ENCODE data around the gene CALHM3. TPM values are rescaled to one million over a fixed set of nuclear protein-coding genes. Genes with fewer than 3 reads are reported as not detected.

Gene CALHM3
- total RNA-seq, 1 donor from 2014 or later, result not detected

DNA sequence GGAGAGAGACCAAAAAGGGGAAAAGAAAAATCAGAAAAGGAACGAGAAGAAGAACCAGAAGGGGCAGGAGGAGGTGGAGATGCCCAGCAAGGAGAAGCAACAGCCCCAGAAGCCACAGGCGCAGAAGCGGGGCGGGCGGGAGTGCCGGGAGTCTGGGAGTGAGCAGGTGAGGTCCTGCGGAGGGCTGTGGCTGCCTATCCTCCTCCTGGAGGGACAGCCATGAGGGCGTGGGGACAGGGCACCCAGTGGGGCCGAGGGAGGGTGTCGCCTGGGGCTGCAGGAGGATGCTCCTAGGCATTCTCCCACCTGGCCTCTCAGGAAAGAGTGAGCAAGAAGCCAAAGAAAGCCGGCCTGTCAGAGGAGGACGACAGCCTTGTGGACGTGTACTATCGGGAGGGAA, 38.6 kb downstream of the CALHM3 start:
- ATAC-seq (ENCODE audit: poor library complexity) (no peak), DNase-seq (no peak)
- intact Hi-C loops (cut with DNase I), result no loop called here

DNA sequence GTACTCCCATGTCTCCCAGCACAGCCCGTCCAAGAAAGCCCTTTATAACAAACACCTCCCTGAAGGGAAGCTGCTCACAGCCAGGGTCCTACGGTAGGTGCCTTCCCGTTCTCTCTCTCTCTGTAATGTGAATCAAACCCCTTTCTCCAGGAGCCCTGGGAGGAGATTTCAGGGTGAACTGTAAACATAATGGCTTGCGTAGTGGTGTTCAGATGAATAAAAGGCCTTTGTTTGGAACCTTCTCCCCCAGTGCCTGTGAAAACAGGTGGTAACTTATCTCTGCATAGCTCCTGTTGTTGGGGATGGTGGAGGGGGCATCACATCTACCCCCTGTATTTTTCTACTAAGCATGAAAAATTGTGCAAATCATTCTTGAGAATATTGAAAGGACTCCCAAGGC, 39.3 kb downstream of the CALHM3 start:
- no peak for DNase-seq
- ATAC-seq (ENCODE audit: poor library complexity), result no peak
- intact Hi-C loops (cut with DNase I), result no loop called here

DNA sequence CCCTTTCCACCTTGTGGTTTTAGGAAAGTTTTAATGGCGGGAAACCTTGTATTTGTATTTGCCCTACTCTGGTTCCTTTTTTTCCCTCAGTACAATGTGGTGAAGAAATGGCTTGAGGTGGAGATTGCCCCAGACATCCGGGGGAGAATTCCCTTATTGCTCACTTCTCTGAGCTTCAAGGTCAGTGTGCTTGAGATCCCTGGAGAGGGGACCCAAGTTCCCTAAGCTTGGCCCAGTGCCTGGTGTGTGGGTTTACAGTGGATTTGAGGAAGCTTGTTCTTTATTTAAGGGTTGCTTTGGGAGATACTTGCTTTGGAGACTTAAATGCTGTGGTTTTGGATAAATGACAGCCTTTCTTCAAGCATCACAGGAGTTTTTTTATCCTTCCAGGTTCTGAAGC, 45.2 kb downstream of the CALHM3 start:
- DNase-seq, result peak; percentile 71
- intact Hi-C loops (cut with DNase I), result no loop called here
- peak; percentile 39 for ATAC-seq (ENCODE audit: poor library complexity)

DNA sequence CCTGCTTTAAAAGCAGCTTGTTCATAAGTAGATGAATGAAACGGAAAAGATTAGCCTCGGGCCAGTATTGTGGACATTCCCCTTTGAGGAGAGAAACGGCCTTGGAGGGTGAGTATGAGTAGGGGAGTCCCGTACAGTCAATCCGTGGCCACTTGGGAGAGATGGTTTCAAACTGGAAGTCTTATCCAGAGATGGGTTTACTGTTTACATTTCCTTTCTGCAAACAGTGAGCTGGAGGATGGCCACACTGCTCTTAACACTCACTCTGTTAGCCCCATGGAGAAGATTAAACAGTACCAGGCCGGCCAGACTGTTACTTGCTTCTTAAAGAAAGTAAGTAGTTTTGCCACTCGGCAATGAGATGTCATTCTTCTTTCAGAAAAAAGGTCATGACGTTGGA, 47.1 kb downstream of the CALHM3 start:
- intact Hi-C loops (cut with DNase I), result no loop called here
- DNase-seq, result no peak
- ATAC-seq (ENCODE audit: poor library complexity), result no peak

DNA sequence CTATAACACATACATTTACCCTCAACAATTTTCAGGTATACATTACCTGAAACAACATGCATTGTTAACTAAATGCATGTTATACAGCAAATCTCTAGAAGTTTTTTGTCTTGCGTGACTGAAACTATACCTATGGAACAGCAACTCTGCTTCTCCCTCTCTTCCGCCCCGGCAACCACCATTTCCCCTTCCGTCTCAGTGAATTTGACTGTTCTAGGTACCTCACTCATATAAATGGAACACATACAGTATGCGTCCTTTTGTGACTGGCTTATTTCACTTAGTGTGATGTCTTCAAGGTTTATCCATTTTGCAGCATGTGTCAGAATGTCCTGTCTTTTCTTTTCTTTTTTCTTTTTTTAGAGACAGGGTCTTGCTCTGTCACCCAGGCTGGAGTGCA, 49.4 kb downstream of the CALHM3 start:
- intact Hi-C loops (cut with DNase I), result no loop called here
- DNase-seq (no peak), ATAC-seq (ENCODE audit: poor library complexity) (no peak)

DNA sequence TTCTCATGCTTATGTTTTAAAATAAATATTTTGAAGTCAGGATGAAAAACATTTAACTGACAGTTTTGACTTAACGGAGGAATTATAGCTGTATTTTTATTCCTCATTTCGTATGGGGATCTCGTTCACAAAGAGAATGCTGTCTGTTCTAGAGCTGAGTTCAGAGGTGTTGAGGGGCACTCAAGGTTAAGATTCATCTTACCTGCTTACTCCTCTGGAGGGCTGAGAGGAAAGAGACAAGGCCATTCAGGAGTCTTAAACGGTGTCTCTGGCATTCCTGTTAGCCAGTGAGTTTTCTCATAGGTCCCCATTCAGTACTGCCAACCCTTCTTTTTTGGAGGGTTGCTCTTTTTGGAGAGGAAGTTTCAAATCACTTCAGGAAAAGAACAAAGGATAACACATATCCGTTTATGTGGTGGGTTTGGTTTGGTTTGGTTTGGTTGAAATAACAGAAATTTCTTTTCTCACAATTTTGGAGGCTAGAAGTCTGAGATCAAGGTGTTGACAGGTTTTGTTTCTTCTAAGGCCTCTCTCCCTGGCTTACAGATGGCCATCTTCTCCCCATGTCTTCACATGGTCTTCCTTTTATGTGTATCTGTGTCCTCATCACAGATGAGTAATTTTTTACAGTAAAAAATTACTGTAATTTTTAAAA, 49.9 kb downstream of the CALHM3 start:
- no peak for DNase-seq
- no peak for ATAC-seq (ENCODE audit: poor library complexity)
- intact Hi-C loops (cut with DNase I), result no loop called here

DNA sequence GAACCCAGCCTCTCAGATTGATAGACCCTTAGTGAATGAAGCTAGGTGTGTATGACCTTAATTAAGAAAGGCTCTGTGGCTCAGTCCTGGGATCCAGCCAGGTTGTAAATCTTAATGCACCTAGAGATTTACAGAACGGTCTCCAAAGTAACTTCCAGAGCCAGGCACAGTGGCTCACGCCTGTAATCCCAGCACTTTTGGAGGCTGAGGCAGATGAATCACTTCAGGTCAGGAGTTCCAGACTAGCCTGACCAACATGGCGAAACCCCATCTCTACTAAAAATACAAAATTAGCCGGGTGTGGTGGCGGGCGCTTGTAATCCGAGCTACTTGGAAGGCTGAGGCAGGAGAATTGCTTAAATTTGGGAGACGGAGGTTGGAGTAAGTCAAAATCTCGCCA, 51.2 kb downstream of the CALHM3 start:
- DNase-seq, result no peak
- intact Hi-C loops (cut with DNase I), result no loop called here
- no peak for ATAC-seq (ENCODE audit: poor library complexity)

DNA sequence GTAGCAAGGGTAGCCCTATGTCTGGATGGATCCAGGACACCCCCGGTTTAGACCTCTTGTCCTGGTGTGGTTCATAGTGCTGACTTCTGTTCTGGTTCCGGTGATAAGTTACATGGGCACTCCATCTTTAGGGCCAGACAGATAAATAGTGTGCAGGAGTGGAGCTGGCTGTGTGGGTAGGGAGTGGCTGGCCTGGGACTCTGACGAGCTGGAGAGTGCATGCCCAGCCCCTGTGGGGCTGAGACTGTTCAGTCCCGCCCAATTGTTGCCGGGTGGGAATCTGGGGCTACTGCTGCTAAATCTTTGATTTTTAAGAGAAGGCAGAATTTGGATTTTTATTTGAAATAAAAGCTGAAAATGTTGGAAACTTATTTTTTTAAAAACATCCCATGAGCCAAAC, 55.3 kb downstream of the CALHM3 start:
- DNase-seq (no peak), ATAC-seq (ENCODE audit: poor library complexity) (no peak)
- intact Hi-C loops (cut with DNase I), result no loop called here

Other genes with a start within 250 kb of the CALHM3 start
- not detected for gene RPEL1, start 233.4 kb downstream of the CALHM3 start, total RNA-seq
- gene INA, start 202.1 kb downstream of the CALHM3 start, total RNA-seq, result not detected
- 5.4 TPM for gene PCGF6, start 128.1 kb downstream of the CALHM3 start, total RNA-seq
- 2.7 TPM for gene TAF5, start 111.3 kb downstream of the CALHM3 start, total RNA-seq
- gene ATP5MK, start 82.8 kb downstream of the CALHM3 start, total RNA-seq, result 1,162 TPM
- 10.1 TPM for gene PDCD11, start 82.6 kb downstream of the CALHM3 start, total RNA-seq
- gene CALHM2, start 26.9 kb downstream of the CALHM3 start, total RNA-seq, result 11.6 TPM
- gene CALHM1, start 20.3 kb downstream of the CALHM3 start, total RNA-seq, result not detected
- 0.05 TPM for gene NEURL1, start 14.5 kb upstream of the CALHM3 start, total RNA-seq

Data from Right ventricle myocardium superior (tissue), 1 donor.